CD4-positive, alpha-beta T cell treated with Interleukin-15 for 4 hours (primary cell): ENCODE results near the gene CTNNBL1.
"Not testable (repeated sequence)": the region's sequence is repeated elsewhere in the genome, so short reads cannot be mapped to it uniquely, and the experiment has no call there.

ENCODE experiments used
- DNase-seq: peaks from one replicate; pipeline ENCODE4 v3.0.0-alpha.2; 2020; ENCODE audit warnings: low spot score

CTNNBL1 gene

DNA sequence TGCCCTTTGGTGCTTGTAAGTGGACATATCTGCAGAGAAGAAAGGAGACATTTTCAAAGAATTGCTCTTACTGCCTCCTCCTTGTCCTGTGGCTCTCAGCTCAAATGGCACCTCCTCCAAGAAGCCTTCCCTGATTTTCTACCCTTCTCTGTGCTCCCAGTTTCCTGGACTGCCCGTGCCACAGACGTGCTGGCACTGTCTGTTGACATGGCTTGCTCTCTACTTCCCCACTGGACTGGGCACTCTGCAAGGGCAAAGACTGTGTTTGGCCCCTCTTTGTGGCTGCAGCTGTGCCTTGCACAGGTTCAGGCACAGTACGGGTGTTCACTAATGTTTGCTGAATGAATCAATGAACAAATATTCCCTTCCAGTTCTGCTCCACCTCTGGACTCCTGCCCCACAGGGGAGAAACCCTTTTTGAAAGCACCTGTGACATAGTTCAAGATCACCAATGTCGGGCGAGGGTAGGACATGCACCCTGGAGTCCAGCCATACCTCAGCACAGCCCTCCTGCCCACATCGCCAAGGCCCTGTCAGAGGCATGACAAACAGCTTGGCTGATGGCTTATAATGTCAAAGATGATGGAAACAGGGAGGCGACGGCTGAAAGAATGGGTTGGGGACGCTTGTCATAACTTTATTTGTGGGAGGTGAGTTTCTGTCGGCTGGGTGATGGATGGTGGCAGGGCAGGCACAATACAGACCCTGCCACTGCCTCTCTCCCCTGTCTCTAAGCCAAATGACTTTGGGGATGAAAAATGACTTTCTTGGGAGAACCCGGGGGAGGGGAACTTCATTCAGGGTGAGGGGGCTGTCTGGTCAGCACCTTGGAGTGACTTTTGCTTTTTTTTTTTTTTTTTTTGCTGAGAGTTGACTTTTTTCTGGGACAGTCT is 15.6 kb upstream of the CTNNBL1 start:
- no peak for DNase-seq

- not testable (repeated sequence) for DNase-seq
Measured at GRCh38 chr20:37679751-37680150, 14.1 kb upstream of the CTNNBL1 start.

- DNase-seq: no peak
Measured at GRCh38 chr20:37680420-37680819, 13.4 kb upstream of the CTNNBL1 start.

DNA sequence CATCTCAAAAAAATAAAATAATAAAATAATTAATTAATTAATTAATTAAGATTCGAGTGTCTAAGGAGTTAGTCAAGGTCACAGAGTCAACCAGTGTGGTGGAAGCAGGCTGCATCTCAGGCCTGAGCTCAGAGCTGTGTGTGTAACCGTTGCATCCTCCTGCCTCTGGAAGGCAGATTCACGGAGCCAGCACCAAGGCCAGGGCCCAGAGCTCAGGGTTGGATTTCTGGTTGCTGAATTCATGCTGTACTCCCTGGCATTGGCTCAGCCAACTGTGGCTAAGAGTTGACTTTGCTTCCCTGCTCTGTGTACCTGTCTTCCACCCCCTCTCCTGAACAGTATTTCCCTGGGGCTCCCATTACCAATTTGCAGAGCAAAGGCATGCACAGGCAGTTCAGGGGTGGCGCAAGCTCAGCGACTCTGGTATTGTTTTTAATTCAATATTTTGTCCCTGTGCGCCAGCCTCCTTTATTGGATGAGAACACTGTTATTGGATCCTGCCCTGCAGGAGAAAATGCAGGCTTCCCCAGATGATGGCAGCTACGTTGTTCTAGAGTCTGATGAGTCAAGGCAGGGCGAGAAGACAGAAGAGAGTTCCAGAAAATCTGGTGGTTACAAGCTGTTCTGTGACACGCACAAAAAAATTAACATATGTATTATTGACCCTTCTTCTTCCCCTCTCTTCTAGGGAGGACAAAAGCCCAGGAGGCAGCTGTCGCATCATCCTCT is 12.3 kb upstream of the CTNNBL1 start:
- DNase-seq: no peak

DNA sequence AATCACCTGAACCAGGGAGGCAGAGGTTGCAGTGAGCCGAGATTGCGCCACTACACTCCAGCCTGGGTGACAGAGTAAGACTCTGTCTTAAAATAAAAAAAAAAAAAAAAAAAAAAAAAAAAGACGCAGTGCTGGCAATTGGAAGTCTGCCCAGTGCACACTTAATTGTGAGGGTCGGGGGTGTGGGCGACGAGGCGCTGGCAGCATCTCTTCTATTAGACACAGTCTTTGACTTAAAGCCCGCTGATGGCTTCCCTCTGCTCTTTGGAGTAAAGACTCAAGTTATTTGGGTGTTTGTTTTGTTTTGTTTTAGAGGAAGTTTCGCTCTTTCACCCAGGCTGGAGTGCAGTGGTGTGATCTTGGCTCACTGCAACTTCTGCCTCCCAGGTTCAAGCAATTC is 10.7 kb upstream of the CTNNBL1 start:
- DNase-seq: not testable (repeated sequence)

GRCh38 chr20:37686762-37687477 is 6.9 kb upstream of the CTNNBL1 start:
- no peak for DNase-seq

DNA sequence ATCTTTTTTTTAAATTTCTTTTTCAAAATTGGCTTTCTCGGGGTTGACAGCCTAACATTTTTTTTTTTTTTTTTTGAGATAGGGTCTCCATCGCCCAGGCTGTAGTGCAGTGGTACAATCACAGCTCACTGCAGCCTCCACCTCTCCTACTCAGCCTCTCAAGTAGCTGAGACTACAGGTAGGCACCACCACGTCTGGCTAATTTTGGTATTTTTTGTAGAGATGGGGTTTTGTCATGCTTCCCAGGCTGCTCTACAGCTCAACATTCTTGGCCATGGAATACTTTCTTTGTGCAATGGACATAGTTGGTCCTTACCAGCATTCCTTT is 6.4 kb upstream of the CTNNBL1 start:
- no peak for DNase-seq

DNA sequence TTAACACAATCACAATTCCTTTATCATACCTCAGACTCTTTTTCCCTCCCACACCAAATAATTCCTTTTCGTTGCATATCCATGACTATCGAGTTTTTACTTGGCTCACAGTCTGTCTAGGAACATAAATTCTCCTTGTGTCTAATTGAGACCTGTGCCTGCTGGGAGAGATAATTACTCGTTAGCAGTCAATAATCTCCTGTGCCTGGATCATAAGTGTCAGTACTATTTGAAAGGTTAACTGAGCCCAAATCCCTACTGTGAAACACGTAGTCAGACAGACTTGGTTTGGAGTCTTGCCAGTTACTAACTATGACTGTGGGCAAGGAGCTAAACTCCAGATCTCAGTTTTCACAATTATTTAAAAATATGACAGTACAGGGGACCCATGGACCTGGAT is 5.7 kb upstream of the CTNNBL1 start:
- no peak for DNase-seq

GRCh38 chr20:37690626-37691369 is 3.0 kb upstream of the CTNNBL1 start:
- DNase-seq: no peak

GRCh38 chr20:37692459-37693166 is 1.2 kb upstream of the CTNNBL1 start:
- DNase-seq: no peak

DNA sequence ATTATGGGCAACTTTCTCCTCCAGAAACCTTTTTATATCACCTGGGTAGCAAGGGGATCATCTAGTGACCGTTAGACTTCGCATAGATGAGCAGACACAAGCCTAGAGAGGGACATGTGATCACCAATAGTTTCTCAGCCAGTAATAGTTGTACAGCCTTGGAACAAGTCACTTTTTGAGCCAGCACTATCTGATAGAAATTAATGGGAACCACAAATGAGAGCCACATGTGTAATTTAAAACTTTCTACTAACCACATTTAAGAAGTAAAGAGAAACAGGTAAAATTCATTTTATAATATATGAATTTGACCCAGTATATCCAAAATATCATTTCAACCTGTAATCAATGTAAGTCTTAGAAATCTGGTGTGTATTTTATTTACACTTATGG is 592 bp upstream of the CTNNBL1 start:
- no peak for DNase-seq

DNA sequence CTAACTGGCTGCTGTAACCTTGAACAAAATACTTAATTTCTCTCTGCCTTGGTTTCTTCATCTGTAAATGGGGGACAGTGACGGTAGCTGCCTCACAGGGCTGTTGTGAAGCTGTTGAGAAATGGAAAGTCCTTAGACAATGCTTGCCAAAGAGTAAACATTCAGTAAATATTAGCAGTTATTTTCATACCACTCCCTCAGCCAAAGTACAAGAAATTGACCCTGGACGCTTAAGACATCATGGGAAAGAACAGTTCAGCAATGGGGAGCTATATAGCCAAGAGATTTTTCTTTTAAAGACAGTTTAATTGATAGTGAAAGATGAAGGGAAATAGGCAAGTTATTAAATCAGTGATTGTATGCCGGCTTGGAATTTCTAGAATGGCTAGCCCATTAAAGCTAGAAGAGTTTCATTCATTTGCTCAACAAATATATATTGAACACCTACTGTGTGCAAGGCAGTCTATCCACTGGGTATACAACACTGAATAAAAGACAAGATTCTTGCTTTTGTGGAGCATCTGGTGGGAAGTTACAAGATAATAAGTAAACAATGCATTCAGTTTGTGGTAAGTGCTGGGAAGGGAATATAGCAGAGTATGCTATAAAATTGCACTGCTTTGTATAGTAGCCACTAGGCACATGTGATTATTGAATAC is 2.0 kb downstream of the CTNNBL1 start:
- DNase-seq: no peak

DNA sequence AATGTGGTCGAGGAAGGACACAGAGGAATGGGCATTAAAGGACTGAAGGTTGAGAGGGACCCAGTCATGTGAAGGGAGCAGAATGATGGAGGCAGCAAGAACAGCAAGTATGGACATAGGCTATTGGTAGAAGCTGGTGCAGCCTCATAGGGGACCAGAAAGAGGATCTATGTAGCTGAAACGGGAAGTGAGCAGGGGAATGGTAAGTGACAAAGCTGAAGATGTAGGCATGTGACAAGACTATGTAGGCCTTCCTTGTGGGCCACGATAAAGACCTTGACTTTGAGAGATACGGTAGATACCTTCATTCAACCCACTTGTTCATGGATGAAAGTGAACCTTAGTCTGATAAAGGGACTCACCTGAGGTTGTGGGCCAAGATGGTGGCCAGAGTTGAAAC is 3.5 kb downstream of the CTNNBL1 start:
- DNase-seq: no peak

DNA sequence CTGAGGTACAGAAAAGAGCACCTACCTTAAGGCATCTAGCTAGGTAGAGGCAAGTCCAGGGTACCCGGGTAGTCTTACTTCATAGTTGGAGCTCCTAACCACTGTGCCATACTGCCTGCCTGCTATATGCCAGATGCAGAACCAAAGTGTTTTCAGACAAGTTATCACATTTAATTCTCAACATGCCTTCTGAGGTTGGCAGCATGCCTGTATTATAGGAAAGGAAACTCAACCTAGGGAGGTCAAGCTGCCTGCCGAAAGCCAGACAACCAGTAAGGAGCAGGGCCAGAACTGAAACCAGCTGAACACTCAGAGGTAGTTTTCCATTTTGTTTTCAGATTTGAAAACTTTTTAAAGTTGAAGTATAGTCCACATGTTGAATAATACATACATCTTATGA is 5.4 kb downstream of the CTNNBL1 start:
- DNase-seq: no peak

DNA sequence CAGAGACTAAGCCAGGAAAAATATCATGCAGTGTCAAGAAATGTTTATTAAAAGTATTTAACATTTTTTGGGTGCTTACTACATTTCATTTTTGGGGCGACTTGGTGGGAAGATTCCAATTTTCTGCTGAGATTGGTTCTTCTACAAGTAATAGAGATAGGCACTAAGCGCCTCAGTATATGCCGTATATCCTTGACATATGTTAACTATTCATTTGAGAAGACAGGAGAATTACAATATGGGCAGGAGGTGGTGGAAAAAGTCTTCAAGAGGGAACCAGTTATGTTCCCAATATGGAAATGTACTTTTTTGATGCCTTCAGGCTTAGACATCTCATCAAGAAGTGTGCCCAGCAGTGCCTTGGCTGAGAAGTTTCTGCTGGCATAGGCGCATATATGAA is 6.5 kb downstream of the CTNNBL1 start:
- no peak for DNase-seq

- DNase-seq: not testable (repeated sequence)
Measured at GRCh38 chr20:37701676-37702075, 7.8 kb downstream of the CTNNBL1 start.

GRCh38 chr20:37702403-37703034 is 8.7 kb downstream of the CTNNBL1 start:
- no peak for DNase-seq

DNA sequence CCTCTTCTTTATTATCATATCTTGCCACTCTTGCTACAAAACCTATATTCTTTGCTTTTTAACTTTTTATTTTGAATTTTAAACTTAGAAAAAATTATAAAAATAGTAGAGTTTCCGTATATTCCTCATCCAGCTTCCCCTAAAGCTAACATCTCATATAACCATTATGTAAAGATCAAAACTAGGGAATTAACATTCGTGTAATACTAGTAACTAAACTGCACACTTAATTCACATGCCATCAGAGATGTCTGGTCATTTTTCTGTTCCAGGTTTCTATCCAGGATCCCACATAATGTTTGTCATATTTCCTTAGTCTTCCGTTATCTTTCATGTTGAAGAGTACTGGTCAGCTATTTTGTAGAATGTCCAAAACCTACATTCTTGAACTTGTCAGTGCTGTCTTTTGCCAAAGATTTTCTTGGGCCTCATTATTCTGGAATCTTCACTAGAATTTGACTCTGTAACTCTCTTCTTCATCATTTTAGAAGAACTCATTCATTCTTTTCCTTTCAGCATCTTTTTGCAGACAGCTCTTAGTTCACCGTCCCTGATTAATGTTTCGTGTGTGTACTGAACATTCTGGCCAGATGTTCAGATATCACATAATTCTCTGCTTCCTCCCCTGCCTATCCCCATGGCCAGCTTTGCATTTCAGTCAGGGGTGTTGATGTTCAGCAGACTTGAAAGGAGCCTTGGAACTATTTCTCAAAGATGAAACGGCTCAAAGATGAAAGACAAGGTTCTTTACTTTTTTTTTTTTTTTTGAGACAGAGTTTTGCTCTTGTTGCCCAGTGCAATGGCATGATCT is 9.4 kb downstream of the CTNNBL1 start:
- DNase-seq: no peak

DNA sequence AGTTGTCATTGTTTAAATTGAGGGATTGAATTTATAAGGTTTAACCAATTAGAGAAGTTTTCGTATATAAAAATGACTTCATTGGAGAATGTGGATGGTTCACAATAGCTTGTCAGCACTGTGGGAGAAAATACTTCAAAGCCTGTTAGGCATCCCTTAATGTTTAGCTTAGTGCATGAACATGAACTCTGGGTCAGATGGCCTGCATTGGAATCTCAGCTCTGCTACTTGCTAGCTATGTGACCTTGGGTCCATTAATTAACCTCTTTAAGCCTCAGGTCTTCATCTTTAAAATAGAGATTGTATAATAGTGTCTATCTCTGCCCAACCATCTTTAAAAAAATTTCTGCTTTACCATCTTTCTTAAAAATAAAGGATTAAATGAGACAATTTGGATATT is 11.1 kb downstream of the CTNNBL1 start:
- DNase-seq: no peak

GRCh38 chr20:37706298-37706697 is 12.5 kb downstream of the CTNNBL1 start:
- no peak for DNase-seq
